Type B pancreatic cell (in vitro differentiated cells): ENCODE results near the gene MIDN. TPM values are rescaled to one million over a fixed set of nuclear protein-coding genes. Genes with fewer than 3 reads are reported as not detected.

Source experiments
- DNase-seq: peaks from one replicate; pipeline ENCODE4 v3.0.0; 2021; ENCODE audit warnings: mixed read lengths; ENCODE audit not compliant: unreplicated experiment; ENCODE audit errors: extremely low spot score
- H3K27ac Mint-ChIP-seq: 2 replicates; pipeline ENCODE4 v1.8.0; 2021; ENCODE audit warnings: mild to moderate bottlenecking, mixed read lengths
- H3K27me3 Mint-ChIP-seq: 2 replicates; pipeline ENCODE4 v1.8.0; 2021; ENCODE audit warnings: mixed read lengths
- H3K36me3 Mint-ChIP-seq: 2 replicates; pipeline ENCODE4 v1.8.0; 2021; ENCODE audit warnings: mixed read lengths
- H3K4me1 Mint-ChIP-seq: one replicate; pipeline ENCODE4 v1.8.0; 2021; ENCODE audit warnings: mixed read lengths; ENCODE audit not compliant: unreplicated experiment
- H3K4me3 Mint-ChIP-seq: 2 replicates; pipeline ENCODE4 v1.8.0; 2021; ENCODE audit warnings: mild to moderate bottlenecking, mixed read lengths
- H3K9me3 Mint-ChIP-seq: 2 replicates; pipeline ENCODE4 v1.8.0; 2021; ENCODE audit warnings: mixed read lengths
- CTCF ChIP-seq: fragments of 200-600 bp; sonication (generic); conservative IDR thresholded peaks from 2 replicates; pipeline ENCODE4 v1.5.0; 2021; ENCODE audit warnings: antibody characterized with exemption, mild to moderate bottlenecking
- total RNA-seq: library from RNA; stranded (reverse); gene quantifications from 2 replicates; pipeline ENCODE4 v1.2.1, GENCODE V29; 2021; ENCODE audit warnings: low replicate concordance

Gene MIDN
- total RNA-seq, 1 donor from 2014 or later: 122 TPM

GRCh38 chr19:1279782-1280341, 31.5 kb downstream of the MIDN start:
- H3K4me1 Mint-ChIP-seq: peaks cover 17% of the 10 kb centered on the region
- peak; percentile 96 for TF ChIP-seq CTCF
- H3K4me3 Mint-ChIP-seq: peak overlapping the region; percentile 82
- no peaks in the 10 kb centered on the region for H3K36me3 Mint-ChIP-seq
- peak overlapping the region; percentile 85 for H3K27ac Mint-ChIP-seq
- H3K27me3 Mint-ChIP-seq: peaks cover 6% of the 10 kb centered on the region
- no peaks in the 10 kb centered on the region for H3K9me3 Mint-ChIP-seq
- peak; percentile 91 for DNase-seq

- no peak for DNase-seq
- Mint-ChIP-seq H3K36me3 (no peaks in the 10 kb centered on the region), H3K4me3 (no peak overlapping the region), H3K27ac (peak overlapping the region; percentile 85), H3K27me3 (peaks cover 7% of the 10 kb centered on the region), H3K9me3 (no peaks in the 10 kb centered on the region), H3K4me1 (peaks cover 20% of the 10 kb centered on the region)
- no peak for TF ChIP-seq CTCF
Observed at GRCh38 chr19:1280636-1281568, 32.5 kb downstream of the MIDN start.

- Mint-ChIP-seq H3K36me3 (no peaks in the 10 kb centered on the region), H3K27me3 (peaks cover 7% of the 10 kb centered on the region), H3K4me3 (no peak overlapping the region)
Observed at GRCh38 chr19:1281569-1282287, 33.3 kb downstream of the MIDN start.

GRCh38 chr19:1282588-1283206, 34.3 kb downstream of the MIDN start:
- Mint-ChIP-seq H3K36me3 (no peaks in the 10 kb centered on the region), H3K4me3 (no peak overlapping the region), H3K27ac (no peak overlapping the region), H3K4me1 (peaks cover 16% of the 10 kb centered on the region), H3K9me3 (no peaks in the 10 kb centered on the region), H3K27me3 (peaks cover 7% of the 10 kb centered on the region)
- no peak for TF ChIP-seq CTCF
- no peak for DNase-seq

More at GRCh38 chr19:1281569-1282287, 33.3 kb downstream of the MIDN start:
- Mint-ChIP-seq H3K9me3 (no peaks in the 10 kb centered on the region), H3K27ac (no peak overlapping the region), H3K4me1 (peaks cover 18% of the 10 kb centered on the region)
- TF ChIP-seq CTCF: no peak
- DNase-seq: no peak

- TF ChIP-seq CTCF: no peak
- no peak overlapping the region for H3K27ac Mint-ChIP-seq
- DNase-seq: no peak
- H3K4me1 Mint-ChIP-seq: peaks cover 16% of the 10 kb centered on the region
- no peaks in the 10 kb centered on the region for H3K36me3 Mint-ChIP-seq
- peaks cover 7% of the 10 kb centered on the region for H3K27me3 Mint-ChIP-seq
- no peaks in the 10 kb centered on the region for H3K9me3 Mint-ChIP-seq
- H3K4me3 Mint-ChIP-seq: no peak overlapping the region
Observed at GRCh38 chr19:1283207-1283916, 35.0 kb downstream of the MIDN start.
